ENCODE data around the gene LSM2. TPM values are rescaled to one million over a fixed set of nuclear protein-coding genes. Genes with fewer than 3 reads are reported as not detected.

Gene LSM2
- total RNA-seq, 1 donor from 2014 or later = 68.2 TPM

- no peak for DNase-seq
- Mint-ChIP-seq H3K4me3 (ENCODE audit: unreplicated experiment) (no peak overlapping the region), H3K4me1 (ENCODE audit: low read depth, unreplicated experiment) (no peaks in the 10 kb centered on the region), H3K27me3 (ENCODE audit: unreplicated experiment) (no peaks in the 10 kb centered on the region), H3K9me3 (ENCODE audit: unreplicated experiment) (peaks cover 1% of the 10 kb centered on the region), H3K27ac (ENCODE audit: unreplicated experiment) (no peak overlapping the region), H3K36me3 (ENCODE audit: unreplicated experiment) (no peaks in the 10 kb centered on the region)
- TF ChIP-seq, protein P1, sequence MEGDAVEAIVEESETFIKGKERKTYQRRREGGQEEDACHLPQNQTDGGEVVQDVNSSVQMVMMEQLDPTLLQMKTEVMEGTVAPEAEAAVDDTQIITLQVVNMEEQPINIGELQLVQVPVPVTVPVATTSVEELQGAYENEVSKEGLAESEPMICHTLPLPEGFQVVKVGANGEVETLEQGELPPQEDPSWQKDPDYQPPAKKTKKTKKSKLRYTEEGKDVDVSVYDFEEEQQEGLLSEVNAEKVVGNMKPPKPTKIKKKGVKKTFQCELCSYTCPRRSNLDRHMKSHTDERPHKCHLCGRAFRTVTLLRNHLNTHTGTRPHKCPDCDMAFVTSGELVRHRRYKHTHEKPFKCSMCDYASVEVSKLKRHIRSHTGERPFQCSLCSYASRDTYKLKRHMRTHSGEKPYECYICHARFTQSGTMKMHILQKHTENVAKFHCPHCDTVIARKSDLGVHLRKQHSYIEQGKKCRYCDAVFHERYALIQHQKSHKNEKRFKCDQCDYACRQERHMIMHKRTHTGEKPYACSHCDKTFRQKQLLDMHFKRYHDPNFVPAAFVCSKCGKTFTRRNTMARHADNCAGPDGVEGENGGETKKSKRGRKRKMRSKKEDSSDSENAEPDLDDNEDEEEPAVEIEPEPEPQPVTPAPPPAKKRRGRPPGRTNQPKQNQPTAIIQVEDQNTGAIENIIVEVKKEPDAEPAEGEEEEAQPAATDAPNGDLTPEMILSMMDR (IDR thresholded peaks at IDR 0.05; ENCODE audit: partially characterized antibody, unreplicated experiment) = no peak
Observed at GRCh38 chr6:31771992-31772358, 34.8 kb downstream of the LSM2 start.

- no peaks in the 10 kb centered on the region for H3K36me3 Mint-ChIP-seq (ENCODE audit: unreplicated experiment)
- H3K9me3 Mint-ChIP-seq (ENCODE audit: unreplicated experiment) = no peaks in the 10 kb centered on the region
- H3K4me3 Mint-ChIP-seq (ENCODE audit: unreplicated experiment) = no peak overlapping the region
- H3K27me3 Mint-ChIP-seq (ENCODE audit: unreplicated experiment) = no peaks in the 10 kb centered on the region
- H3K27ac Mint-ChIP-seq (ENCODE audit: unreplicated experiment) = no peak overlapping the region
- H3K4me1 Mint-ChIP-seq (ENCODE audit: low read depth, unreplicated experiment) = no peaks in the 10 kb centered on the region
- no peak for DNase-seq
- TF ChIP-seq, protein P1 (IDR thresholded peaks at IDR 0.05; ENCODE audit: partially characterized antibody, unreplicated experiment) = no peak
Observed at GRCh38 chr6:31770860-31771259, 35.9 kb downstream of the LSM2 start.

DNA sequence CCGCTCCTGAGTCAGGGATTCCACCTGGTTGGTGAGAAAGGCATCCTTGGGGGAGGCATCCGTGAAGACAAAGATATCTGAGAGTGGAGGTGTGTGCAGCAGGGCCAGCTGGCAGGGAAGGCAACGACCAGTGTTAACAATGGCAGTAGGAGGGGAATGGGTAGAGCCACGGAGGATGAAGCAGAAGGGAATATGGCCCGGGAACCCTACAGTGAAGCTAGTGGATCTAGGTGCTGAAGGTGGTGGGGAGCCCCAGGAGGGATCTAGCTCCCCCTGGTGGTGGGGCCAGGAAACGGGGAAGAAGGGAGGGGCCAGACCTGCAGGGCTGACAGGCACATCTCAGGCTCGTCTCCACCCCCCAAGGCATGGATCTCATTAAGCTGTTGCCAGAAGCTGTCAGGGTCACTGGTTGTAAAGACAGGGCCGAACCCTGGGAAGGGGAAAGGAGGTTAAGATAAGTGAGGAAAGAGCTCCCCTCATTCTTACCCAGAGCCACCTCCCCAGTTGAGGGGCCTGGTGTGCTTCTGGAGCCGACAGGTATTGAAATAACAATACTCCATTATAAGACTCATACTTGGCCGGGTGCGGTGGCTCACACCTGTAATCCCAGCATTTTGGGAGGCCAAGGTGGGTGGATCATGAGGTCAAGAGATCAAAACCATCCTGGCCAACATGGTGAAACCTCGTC, 36.9 kb downstream of the LSM2 start:
- no peaks in the 10 kb centered on the region for H3K4me1 Mint-ChIP-seq (ENCODE audit: low read depth, unreplicated experiment)
- no peaks in the 10 kb centered on the region for H3K36me3 Mint-ChIP-seq (ENCODE audit: unreplicated experiment)
- no peak overlapping the region for H3K4me3 Mint-ChIP-seq (ENCODE audit: unreplicated experiment)
- H3K27me3 Mint-ChIP-seq (ENCODE audit: unreplicated experiment) = no peaks in the 10 kb centered on the region
- no peaks in the 10 kb centered on the region for H3K9me3 Mint-ChIP-seq (ENCODE audit: unreplicated experiment)
- H3K27ac Mint-ChIP-seq (ENCODE audit: unreplicated experiment) = no peak overlapping the region
- DNase-seq = peak; percentile 56
- TF ChIP-seq, protein P1 (IDR thresholded peaks at IDR 0.05; ENCODE audit: partially characterized antibody, unreplicated experiment) = peak; percentile 60

DNA sequence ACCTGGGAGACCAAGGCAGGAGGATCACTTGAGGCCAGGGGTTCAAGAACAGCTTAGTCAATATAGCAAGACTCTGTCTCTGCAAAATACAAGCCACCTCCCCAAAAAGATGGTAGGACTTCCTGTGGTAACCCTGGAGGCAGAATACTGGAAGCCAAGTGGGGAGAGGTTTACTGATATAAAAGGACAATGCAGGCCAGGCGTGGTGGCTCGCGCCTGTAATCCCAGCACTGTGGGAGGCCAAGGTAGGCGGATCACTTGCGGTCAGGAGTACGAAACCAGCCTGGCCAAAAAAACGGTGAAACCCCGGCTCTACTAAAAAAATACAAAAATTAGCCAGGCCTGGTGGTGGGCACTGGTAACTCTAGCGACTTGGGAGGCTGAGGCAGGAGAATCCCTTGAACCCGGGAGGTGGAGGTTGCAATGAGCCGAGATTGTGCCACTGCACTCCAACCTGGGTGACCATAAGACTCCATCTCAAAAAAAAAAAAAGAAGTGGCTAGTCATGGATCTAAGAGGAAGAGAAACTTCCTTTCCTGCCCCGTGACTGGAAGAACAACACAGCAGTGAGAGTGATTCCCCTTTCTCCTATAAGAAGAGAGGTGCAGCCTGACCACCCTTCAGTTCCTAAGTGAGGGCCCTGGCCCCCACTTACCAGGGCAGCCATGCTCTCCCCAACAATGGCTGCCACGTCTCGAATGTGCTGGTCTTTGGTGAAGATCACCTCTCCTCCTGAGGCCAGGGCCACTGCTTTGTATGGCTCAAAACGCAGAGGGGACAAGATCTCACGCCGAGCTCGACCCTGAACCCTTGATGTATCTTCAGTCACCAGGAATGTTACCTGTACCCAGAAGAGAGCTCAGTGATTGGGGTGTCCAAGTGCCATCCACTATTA, 38.2 kb downstream of the LSM2 start:
- no peaks in the 10 kb centered on the region for H3K36me3 Mint-ChIP-seq (ENCODE audit: unreplicated experiment)
- H3K27ac Mint-ChIP-seq (ENCODE audit: unreplicated experiment) = no peak overlapping the region
- no peaks in the 10 kb centered on the region for H3K9me3 Mint-ChIP-seq (ENCODE audit: unreplicated experiment)
- no peak overlapping the region for H3K4me3 Mint-ChIP-seq (ENCODE audit: unreplicated experiment)
- TF ChIP-seq, protein P1 (IDR thresholded peaks at IDR 0.05; ENCODE audit: partially characterized antibody, unreplicated experiment) = no peak
- no peak for DNase-seq
- H3K27me3 Mint-ChIP-seq (ENCODE audit: unreplicated experiment) = no peaks in the 10 kb centered on the region
- peaks cover 3% of the 10 kb centered on the region for H3K4me1 Mint-ChIP-seq (ENCODE audit: low read depth, unreplicated experiment)
